ENCODE results near the gene PLXNA3. TPM values are rescaled to one million over a fixed set of nuclear protein-coding genes. Genes with fewer than 3 reads are reported as not detected.

Gene PLXNA3
- total RNA-seq, 1 donor from 2014 or later, result 69.5 TPM

- H3K4me3 Mint-ChIP-seq, result no peak overlapping the region
- no peaks in the 10 kb centered on the region for H3K27me3 Mint-ChIP-seq
- DNase-seq, result no peak
- no peak for TF ChIP-seq CTCF (IDR thresholded peaks at IDR 0.05)
- no peak for ATAC-seq (ENCODE audit: low read depth)
- no peaks in the 10 kb centered on the region for H3K9me3 Mint-ChIP-seq
- H3K27ac Mint-ChIP-seq, result no peak overlapping the region
- H3K36me3 Mint-ChIP-seq (ENCODE audit: low read depth), result peaks cover 44% of the 10 kb centered on the region
- peaks cover 4% of the 10 kb centered on the region for H3K4me1 Mint-ChIP-seq
- ChIA-PET CTCF (no interaction called here), POLR2A (interaction anchor here (0.8 kb wide), 1 partner anchor 61 kb away, joined by 3 read pairs; no protein-coding TSS in a partner anchor)
- intact Hi-C loops (cut with micrococcal nuclease), result no loop called here
These were observed 14.9 kb downstream of the PLXNA3 start for GRCh38 chrX:154472685-154473632.

GRCh38 chrX:154473683-154474082 is 15.6 kb downstream of the PLXNA3 start:
- ChIA-PET POLR2A (interaction anchor here (0.8 kb wide), 1 partner anchor 62 kb away, joined by 3 read pairs; no protein-coding TSS in a partner anchor), CTCF (no interaction called here)
- H3K9me3 Mint-ChIP-seq, result no peaks in the 10 kb centered on the region
- intact Hi-C loops (cut with micrococcal nuclease), result no loop called here
- TF ChIP-seq CTCF (IDR thresholded peaks at IDR 0.05), result no peak
- no peaks in the 10 kb centered on the region for H3K27me3 Mint-ChIP-seq
- H3K4me1 Mint-ChIP-seq, result peaks cover 7% of the 10 kb centered on the region
- H3K4me3 Mint-ChIP-seq, result no peak overlapping the region
- DNase-seq, result no peak
- peaks cover 37% of the 10 kb centered on the region for H3K36me3 Mint-ChIP-seq (ENCODE audit: low read depth)
- H3K27ac Mint-ChIP-seq, result no peak overlapping the region
- ATAC-seq (ENCODE audit: low read depth), result no peak

- Mint-ChIP-seq H3K4me1 (peaks cover 18% of the 10 kb centered on the region), H3K27ac (no peak overlapping the region), H3K9me3 (no peaks in the 10 kb centered on the region), H3K27me3 (no peaks in the 10 kb centered on the region), H3K4me3 (no peak overlapping the region), H3K36me3 (ENCODE audit: low read depth) (peaks cover 16% of the 10 kb centered on the region)
- no peak for TF ChIP-seq CTCF (IDR thresholded peaks at IDR 0.05)
- DNase-seq (no peak), ATAC-seq (ENCODE audit: low read depth) (no peak)
- intact Hi-C loops (cut with micrococcal nuclease), result loop anchor here (5.0 kb wide), 1 partner anchor 80 kb away; the partner anchor contains the start of gene RPL10
- POLR2A ChIA-PET, result interaction anchor here (0.7 to 0.9 kb wide), 3 partner anchors 14 to 49 kb away, joined by 3 to 4 read pairs (median 3); no protein-coding TSS in a partner anchor
- CTCF ChIA-PET, result interaction anchor here (0.9 kb wide), 1 partner anchor 78 kb away, joined by 3 read pairs; no protein-coding TSS in a partner anchor
These were observed 18.7 kb downstream of the PLXNA3 start for GRCh38 chrX:154476821-154477220.

GRCh38 chrX:154477891-154478477 is 19.9 kb downstream of the PLXNA3 start:
- H3K27ac Mint-ChIP-seq, result peak overlapping the region; percentile 59
- no peaks in the 10 kb centered on the region for H3K9me3 Mint-ChIP-seq
- no peak for TF ChIP-seq CTCF (IDR thresholded peaks at IDR 0.05)
- peaks cover 22% of the 10 kb centered on the region for H3K4me1 Mint-ChIP-seq
- peaks cover 8% of the 10 kb centered on the region for H3K36me3 Mint-ChIP-seq (ENCODE audit: low read depth)
- no peaks in the 10 kb centered on the region for H3K27me3 Mint-ChIP-seq
- ATAC-seq (ENCODE audit: low read depth) (no peak), DNase-seq (no peak)
- CTCF ChIA-PET, result interaction anchor here (0.9 kb wide), 1 partner anchor 79 kb away, joined by 3 read pairs; no protein-coding TSS in a partner anchor
- intact Hi-C loops (cut with micrococcal nuclease), result loop anchor here (1.0 to 5.0 kb wide), 4 partner anchors 21 to 81 kb away; partner anchors contain the start of genes FAM3A, GDI1 and RPL10
- POLR2A ChIA-PET, result interaction anchor here (0.8 to 1.8 kb wide), 11 partner anchors 10 to 507 kb away, joined by 3 to 12 read pairs (median 3); partner anchors contain the start of genes HCFC1, PLXNA3, RPL10 and SLC10A3
- peak overlapping the region; percentile 80 for H3K4me3 Mint-ChIP-seq

All from activated B cell treated with CpG ODN at 0.5 μM for 24 hours (primary cell).